H1 (cell line): ENCODE data around the gene COTL1. TPM values are rescaled to one million over a fixed set of nuclear protein-coding genes. Genes with fewer than 3 reads are reported as not detected.

ENCODE experiments used
- CTCF ChIA-PET: fragments of 300-600 bp; sonication (Branson Sonifier 250); formaldehyde crosslinking; loops from one replicate; lab custom pipeline; 2021; ENCODE audit not compliant: partially characterized antibody; lab: Charles Lee
- POLR2A ChIA-PET: fragments of 300-600 bp; sonication (Branson Sonifier 250); formaldehyde crosslinking; loops from one replicate; lab custom pipeline; 2021; ENCODE audit warnings: inconsistent platforms; ENCODE audit not compliant: partially characterized antibody; lab: Charles Lee
- DNase-seq, 2 experiments: peaks; one replicate each; pipeline versions ENCODE4 v3.0.0 to v3.0.0-alpha.2; 2010 to 2022; ENCODE audit warnings: low spot score in 2 of 2, low read depth in 1 of 2, mixed read lengths in 1 of 2
- FAIRE-seq: peaks from 2 replicates; lab custom pipeline; 2011; peaks lifted over from hg19 to GRCh38; lab: Jason Lieb, UNC
- H2AFZ ChIP-seq: 2 replicates; pipeline ENCODE4 v1.8.1; 2012; ENCODE audit warnings: low read length, inconsistent platforms
- H2AK5ac ChIP-seq: 2 replicates; pipeline ENCODE4 v1.6.1; 2013; ENCODE audit warnings: low read depth, low read length
- H2BK120ac ChIP-seq: replicated peaks from 2 replicates; pipeline ENCODE3; 2013; ENCODE audit warnings: low read depth, low read length, inconsistent platforms
- H2BK12ac ChIP-seq: 2 replicates; pipeline ENCODE4 v1.6.1; 2013; ENCODE audit warnings: low read depth, low read length
- H2BK15ac ChIP-seq: 2 replicates; pipeline ENCODE4 v1.6.1; 2013; ENCODE audit warnings: low read length
- H2BK20ac ChIP-seq: 2 replicates; pipeline ENCODE4 v1.6.1; 2013; ENCODE audit warnings: low read length
- H2BK5ac ChIP-seq: 2 replicates; pipeline ENCODE4 v1.6.1; 2013; ENCODE audit warnings: low read depth, low read length
- H3K14ac ChIP-seq: 2 replicates; pipeline ENCODE4 v1.6.1; 2013; ENCODE audit warnings: inconsistent platforms; ENCODE audit not compliant: insufficient read length
- H3K18ac ChIP-seq: 2 replicates; pipeline ENCODE4 v1.6.1; 2013; ENCODE audit warnings: low read length; ENCODE audit errors: extremely low read depth
- H3K23ac ChIP-seq: 2 replicates; pipeline ENCODE4 v1.6.1; 2013; ENCODE audit warnings: inconsistent platforms; ENCODE audit not compliant: insufficient read length
- H3K23me2 ChIP-seq: 2 replicates; pipeline ENCODE4 v1.6.1; 2013; ENCODE audit warnings: low read depth, low read length
- H3K27ac ChIP-seq: 2 replicates; pipeline ENCODE4 v1.6.1; 2011; ENCODE audit warnings: low read depth, low read length, inconsistent platforms
- H3K27me3 ChIP-seq, 4 experiments: replicated peaks in 1 of 4; 1 replicate in 1 of 4; 2 replicates in 3 of 4; pipeline versions ENCODE4 v1.6.1 to v1.8.1; 2011 to 2013; ENCODE audit warnings: low read length in 3 of 4, mild to moderate bottlenecking in 3 of 4, inconsistent platforms in 2 of 4, mixed read lengths in 2 of 4, moderate library complexity in 1 of 4; ENCODE audit not compliant: control insufficient read depth in 3 of 4, insufficient read depth in 3 of 4; ENCODE audit errors: extremely low read depth in 1 of 4
- H3K36me3 ChIP-seq, 4 experiments: 2 replicates each; pipeline versions ENCODE4 v1.6.1 to v1.8.1; 2011 to 2013; ENCODE audit warnings: mild to moderate bottlenecking in 4 of 4, low read length in 3 of 4, moderate library complexity in 2 of 4, control low read depth in 1 of 4, inconsistent platforms in 1 of 4; ENCODE audit not compliant: insufficient read depth in 4 of 4, control insufficient read depth in 2 of 4
- H3K4ac ChIP-seq: replicated peaks from 2 replicates; pipeline ENCODE3; 2013; ENCODE audit warnings: low read length, low read depth, mixed read lengths, inconsistent platforms; ENCODE audit not compliant: insufficient read length
- H3K4me1 ChIP-seq, 4 experiments: replicated peaks in 1 of 4; 1 replicate in 1 of 4; 2 replicates in 3 of 4; pipeline versions ENCODE4 v1.6.1 to v1.8.1; 2011 to 2013; ENCODE audit warnings: low read length in 3 of 4, inconsistent platforms in 2 of 4, mixed read lengths in 1 of 4; ENCODE audit not compliant: insufficient read depth in 4 of 4, control insufficient read depth in 3 of 4
- H3K4me2 ChIP-seq, 2 experiments: 2 replicates each; pipeline versions ENCODE4 v1.6.1 to v1.8.1; 2011 to 2013; ENCODE audit warnings: low read depth in 2 of 2, low read length in 2 of 2, control low read depth in 1 of 2, inconsistent platforms in 1 of 2, mild to moderate bottlenecking in 1 of 2; ENCODE audit not compliant: insufficient read depth in 1 of 2
- H3K4me3 ChIP-seq, 4 experiments: fragments of 200-600, 300-600 bp in 1 of 4; sonication (generic), shearing (Covaris generic), sonication (Bioruptor Twin) in 1 of 4; 2 replicates each; pipeline versions ENCODE4 v1.5.1 to v1.8.1; 2011 to 2016; ENCODE audit warnings: low read length in 4 of 4, low read depth in 3 of 4, control low read depth in 2 of 4, inconsistent platforms in 2 of 4, mild to moderate bottlenecking in 2 of 4, mixed read lengths in 1 of 4, moderate library complexity in 1 of 4; ENCODE audit not compliant: insufficient read depth in 2 of 4; ENCODE audit errors: extremely low read depth in 1 of 4
- H3K56ac ChIP-seq: replicated peaks from 2 replicates; pipeline ENCODE3; 2013; ENCODE audit warnings: low read depth, mild to moderate bottlenecking, mixed read lengths, low read length, inconsistent platforms; ENCODE audit not compliant: insufficient read length
- H3K79me1 ChIP-seq: 2 replicates; pipeline ENCODE4 v1.6.1; 2013; ENCODE audit warnings: low read depth, low read length, control low read depth
- H3K79me2 ChIP-seq, 2 experiments: 2 replicates each; pipeline versions ENCODE4 v1.6.1 to v1.8.1; 2012 to 2013; ENCODE audit warnings: low read length in 2 of 2, mild to moderate bottlenecking in 2 of 2, inconsistent platforms in 1 of 2; ENCODE audit not compliant: insufficient read depth in 2 of 2, control insufficient read depth in 1 of 2
- H3K9ac ChIP-seq, 4 experiments: replicated peaks in 1 of 4; 1 replicate in 1 of 4; 2 replicates in 3 of 4; pipeline versions ENCODE4 v1.6.1 to v1.8.1; 2011 to 2013; ENCODE audit warnings: low read depth in 3 of 4, low read length in 3 of 4, control low read depth in 2 of 4, mild to moderate bottlenecking in 2 of 4, moderate library complexity in 2 of 4, inconsistent platforms in 1 of 4; ENCODE audit errors: extremely low read depth in 1 of 4
- H3K9me3 ChIP-seq, 2 experiments: 2 replicates each; pipeline versions ENCODE4 v1.6.1 to v1.8.1; 2012 to 2013; ENCODE audit warnings: mild to moderate bottlenecking in 2 of 2, moderate library complexity in 2 of 2, control low read depth in 1 of 2, inconsistent platforms in 1 of 2, low read depth in 1 of 2, low read length in 1 of 2, mixed read lengths in 1 of 2; ENCODE audit not compliant: insufficient read depth in 2 of 2
- H4K20me1 ChIP-seq, 2 experiments: replicated peaks in 1 of 2; 2 replicates each; pipeline versions ENCODE3 to v1.8.1; 2011 to 2013; ENCODE audit warnings: inconsistent platforms in 2 of 2, low read length in 2 of 2, mild to moderate bottlenecking in 1 of 2; ENCODE audit not compliant: insufficient read depth in 2 of 2, control insufficient read depth in 1 of 2
- H4K5ac ChIP-seq: 2 replicates; pipeline ENCODE4 v1.6.1; 2013; ENCODE audit warnings: low read length, low read depth, mixed read lengths, inconsistent platforms; ENCODE audit not compliant: insufficient read length
- H4K8ac ChIP-seq: 2 replicates; pipeline ENCODE4 v1.8.0; 2013; ENCODE audit warnings: mild to moderate bottlenecking, moderate library complexity, low read length, inconsistent platforms; ENCODE audit not compliant: insufficient read depth; ENCODE audit errors: extremely low read depth
- H4K91ac ChIP-seq: replicated peaks from 2 replicates; pipeline ENCODE3; 2013; ENCODE audit warnings: low read length, mixed read lengths, inconsistent platforms; ENCODE audit not compliant: insufficient read length
- FOSL1 ChIP-seq: IDR thresholded peaks from 2 replicates; pipeline ENCODE4 v1.6.1; 2011; ENCODE audit warnings: mild to moderate bottlenecking, low read depth, low read length, moderate library complexity; ENCODE audit not compliant: insufficient read depth
- KDM1A ChIP-seq: fragments of 200-600, 300-600 bp; sonication (generic); IDR thresholded peaks from 2 replicates; pipeline ENCODE4 v1.7.1; 2016; ENCODE audit warnings: mild to moderate bottlenecking, low read length, borderline replicate concordance
- KDM4A ChIP-seq: IDR thresholded peaks from one replicate; pipeline ENCODE4 v1.7.1; 2012; ENCODE audit warnings: low read depth, mild to moderate bottlenecking, moderate library complexity, low read length, inconsistent platforms; ENCODE audit not compliant: severe bottlenecking
- MAFK ChIP-seq: IDR thresholded peaks from 2 replicates; pipeline ENCODE4 v1.6.1; 2012; ENCODE audit warnings: low read depth, mild to moderate bottlenecking, improper control_type of control experiment, low read length
- RXRA ChIP-seq: IDR thresholded peaks from 2 replicates; pipeline ENCODE4 v1.6.1; 2011; ENCODE audit warnings: low read depth, mild to moderate bottlenecking, low read length, moderate library complexity; ENCODE audit not compliant: insufficient read depth
- SAP30 ChIP-seq: fragments of 300-600 bp; sonication (generic); IDR thresholded peaks from 2 replicates; pipeline ENCODE4 v1.7.1; 2012; ENCODE audit warnings: low read length, moderate library complexity, mild to moderate bottlenecking, inconsistent platforms; ENCODE audit not compliant: insufficient read depth, insufficient replicate concordance
- SP2 ChIP-seq: IDR thresholded peaks from 2 replicates; pipeline ENCODE4 v1.6.1; 2012; ENCODE audit warnings: mild to moderate bottlenecking, low read length, inconsistent platforms
- SUZ12 ChIP-seq: fragments of 200-600 bp; sonication (generic); IDR thresholded peaks from 2 replicates; pipeline ENCODE4 v1.6.1; 2012; ENCODE audit warnings: mild to moderate bottlenecking, inconsistent platforms, low read length, moderate library complexity, mixed read lengths
- TEAD4 ChIP-seq: IDR thresholded peaks from 2 replicates; pipeline ENCODE4 v1.6.1; 2012; ENCODE audit warnings: low read depth, low read length, inconsistent platforms, mixed read lengths
- USF2 ChIP-seq: IDR thresholded peaks from 2 replicates; pipeline ENCODE4 v1.6.1; 2011; ENCODE audit warnings: low read length, improper control_type of control experiment
- WGBS, 2 experiments: shearing (Covaris generic) in 1 of 2; methylation state at CpG; one replicate each; pipeline versions ENCODE4 v1.1.6 to v1.1.7; 2013 to 2015; ENCODE audit warnings: low lambda C conversion rate in 2 of 2, mixed read lengths in 2 of 2, inconsistent platforms in 1 of 2, low coverage in 1 of 2, missing lambda C conversion rate in 1 of 2; ENCODE audit not compliant: insufficient replicate concordance in 2 of 2, insufficient coverage in 1 of 2, insufficient read length in 1 of 2; ENCODE audit errors: extremely low coverage in 1 of 2, missing lambda C conversion rate in 1 of 2; 5-methylcytosine and 5-hydroxymethylcytosine counted together
- polyA plus RNA-seq, 7 experiments: library from polyadenylated mRNA; depleted of rRNA in 3 of 7; stranded (reverse) in 5 of 7; unstranded in 2 of 7; fragments of >200 nt in 5 of 7; fragments of 200-250 nt in 2 of 7; gene quantifications; 1 replicate in 5 of 7; 2 replicates in 1 of 7; 4 replicates in 1 of 7; pipeline versions ENCODE4 v1.2.1 to v1.2.3, GENCODE V29; 2011 to 2013; ENCODE audit warnings: missing spikeins in 2 of 7, mixed read lengths in 2 of 7
- total RNA-seq: library from RNA; stranded (reverse); fragmentation: NEBNext Ultra II Directional; extraction: Animal tissue kit (Norgen Biotek cat#: 25700); gene quantifications from 2 replicates; pipeline ENCODE4 v1.2.1, GENCODE V29; 2021

The COTL1 gene
- total and polyA plus RNA-seq, 2 of the 8 experiments (the other 6 are each of a cell fraction or from before 2014, with no cell fraction given), result 59.2 to 183 TPM

- Histone ChIP-seq H2AK5ac (peak overlapping the region; percentile 78; the same call in 1 of the 2 replicates), H4K5ac (no peak overlapping the region), H2BK12ac (no peak overlapping the region), H3K14ac (no peak overlapping the region), H3K18ac (no peak overlapping the region), H3K4ac (no peak overlapping the region), H4K91ac (no peak overlapping the region), H3K23ac (no peak overlapping the region), H3K9ac (no peak overlapping the region), H3K79me2 (peaks cover 0 to 5% of the 10 kb centered on the region in 2 experiments; a peak in 1 of 4 replicates), H4K8ac (no peak overlapping the region), H2BK5ac (no peak overlapping the region), H2BK20ac (no peak overlapping the region), H3K27me3 (no peaks in the 10 kb centered on the region), H3K4me1 (peaks cover 12 to 18% (median 16%) of the 10 kb centered on the region in 4 experiments), H3K79me1 (no peaks in the 10 kb centered on the region; the same call in 1 of the 2 replicates), H3K27ac (no peak overlapping the region), H4K20me1 (peaks cover 0 to 2% of the 10 kb centered on the region in 2 experiments), H3K9me3 (no peaks in the 10 kb centered on the region), H2AFZ (no peak overlapping the region), H3K4me2 (no peak overlapping the region), H3K23me2 (no peaks in the 10 kb centered on the region), H2BK120ac (peak overlapping the region; percentile 39), H3K4me3 (no peak overlapping the region), H3K56ac (no peak overlapping the region), H3K36me3 (peaks cover 0 to 7% (median 0%) of the 10 kb centered on the region in 4 experiments; a peak in 2 of 8 replicates), H2BK15ac (no peak overlapping the region)
- TF ChIP-seq KDM1A, result no peak
- TF ChIP-seq TEAD4, result no peak
- TF ChIP-seq FOSL1, result no peak
- no peak for TF ChIP-seq USF2
- no peak for TF ChIP-seq SUZ12
- TF ChIP-seq KDM4A, result no peak
- TF ChIP-seq SAP30, result no peak
- TF ChIP-seq SP2, result no peak
- TF ChIP-seq RXRA, result no peak
- TF ChIP-seq MAFK, result no peak
- WGBS, 2 experiments, result 95% methylated on average over 9 of the region's 9 CpGs; no CpG with 5 or more reads in 1 of the 2 experiments
- FAIRE-seq (no peak), DNase-seq (no peak)
- ChIA-PET POLR2A (no interaction called here), CTCF (interaction anchor here (0.8 to 7.0 kb wide), 6 partner anchors 11 to 59 kb away, joined by 3 to 64 read pairs (median 4); no protein-coding TSS in a partner anchor)
These were observed 49.8 kb downstream of the COTL1 start for GRCh38 chr16:84568066-84568465.
